Fibroblast of skin of abdomen (primary cell): ENCODE measurements around the gene RCBTB2.

Experiments used
- DNase-seq: peaks from one replicate; pipeline ENCODE4 v3.0.0-alpha.2; 2013

Gene RCBTB2

GRCh38 chr13:48493066-48493765, 39.7 kb downstream of the RCBTB2 start:
- no peak for DNase-seq

- DNase-seq, result peak; percentile 66
These were observed 40.3 kb downstream of the RCBTB2 start for GRCh38 chr13:48492470-48493065.

- DNase-seq, result no peak
These were observed 40.8 kb downstream of the RCBTB2 start for GRCh38 chr13:48492096-48492440.

- peak; percentile 31 for DNase-seq
These were observed 41.3 kb downstream of the RCBTB2 start for GRCh38 chr13:48491423-48492095.

- no peak for DNase-seq
These were observed 42.6 kb downstream of the RCBTB2 start for GRCh38 chr13:48490241-48490640.

- no peak for DNase-seq
These were observed 43.2 kb downstream of the RCBTB2 start for GRCh38 chr13:48489666-48490065.

GRCh38 chr13:48488995-48489394, 43.9 kb downstream of the RCBTB2 start:
- DNase-seq, result no peak

GRCh38 chr13:48487968-48488367, 44.9 kb downstream of the RCBTB2 start:
- no peak for DNase-seq

GRCh38 chr13:48486836-48487235, 46.0 kb downstream of the RCBTB2 start:
- no peak for DNase-seq

GRCh38 chr13:48486362-48486761, 46.5 kb downstream of the RCBTB2 start:
- no peak for DNase-seq

- DNase-seq, result no peak
These were observed 47.4 kb downstream of the RCBTB2 start for GRCh38 chr13:48485432-48485831.

GRCh38 chr13:48483575-48483974, 49.3 kb downstream of the RCBTB2 start:
- DNase-seq, result no peak

- peak; percentile 47 for DNase-seq
These were observed 54.5 kb downstream of the RCBTB2 start for GRCh38 chr13:48478391-48478790.

- no peak for DNase-seq
These were observed 55.6 kb downstream of the RCBTB2 start for GRCh38 chr13:48477191-48477855.

GRCh38 chr13:48476686-48477085, 56.2 kb downstream of the RCBTB2 start:
- no peak for DNase-seq

GRCh38 chr13:48476215-48476614, 56.7 kb downstream of the RCBTB2 start:
- no peak for DNase-seq

- no peak for DNase-seq
These were observed 57.6 kb downstream of the RCBTB2 start for GRCh38 chr13:48475230-48475629.

- no peak for DNase-seq
These were observed 75.2 kb downstream of the RCBTB2 start for GRCh38 chr13:48457578-48458242.

GRCh38 chr13:48456546-48456945, 76.3 kb downstream of the RCBTB2 start:
- no peak for DNase-seq

GRCh38 chr13:48451196-48451595, 81.7 kb downstream of the RCBTB2 start:
- DNase-seq, result peak; percentile 64

- DNase-seq, result no peak
These were observed 83.2 kb downstream of the RCBTB2 start for GRCh38 chr13:48449656-48450055.

- DNase-seq, result peak; percentile 56
These were observed 83.8 kb downstream of the RCBTB2 start for GRCh38 chr13:48448959-48449614.
